Activated naive CD4-positive, alpha-beta T cell treated with anti-CD3 and anti-CD28 coated beads for 36 hours (primary cell): Measurements from ENCODE around the gene MAP4K4. TPM values are rescaled to one million over a fixed set of nuclear protein-coding genes. Genes with fewer than 3 reads are reported as not detected.

Experiments
- CTCF ChIA-PET: fragments of 350-600 bp; sonication (Branson Sonifier 250); formaldehyde crosslinking; loops from one replicate; lab custom pipeline; 2021; ENCODE audit warnings: antibody characterized with exemption; lab: Charles Lee
- DNase-seq: peaks from one replicate; pipeline ENCODE4 v3.0.0-alpha.2; 2020
- H3K27ac Mint-ChIP-seq: one replicate; pipeline ENCODE4 v1.8.0; 2021; ENCODE audit warnings: mild to moderate bottlenecking, mixed read lengths
- H3K27me3 Mint-ChIP-seq: one replicate; pipeline ENCODE4 v1.8.0; 2021; ENCODE audit warnings: low read depth, mixed read lengths
- H3K36me3 Mint-ChIP-seq: one replicate; pipeline ENCODE4 v1.8.0; 2021; ENCODE audit warnings: low read depth, mixed read lengths
- H3K4me1 Mint-ChIP-seq: one replicate; pipeline ENCODE4 v1.8.0; 2021; ENCODE audit warnings: low read depth, mixed read lengths
- H3K4me3 Mint-ChIP-seq: one replicate; pipeline ENCODE4 v1.8.0; 2021; ENCODE audit warnings: mild to moderate bottlenecking, moderate library complexity, mixed read lengths
- H3K9me3 Mint-ChIP-seq: one replicate; pipeline ENCODE4 v1.8.0; 2021; ENCODE audit warnings: mixed read lengths
- intact Hi-C: fragments of 100-400 bp; cut with micrococcal nuclease; formaldehyde crosslinking; loops from one replicate; pipeline ENCODE4 v1.15.1; 2023
- total RNA-seq, 2 experiments: library from RNA; stranded (reverse); gene quantifications; one replicate each; pipeline ENCODE4 v1.2.3, GENCODE V29; 2021

Gene MAP4K4
- total RNA-seq, 2 experiments from 2014 or later = 126 to 131 TPM

DNA sequence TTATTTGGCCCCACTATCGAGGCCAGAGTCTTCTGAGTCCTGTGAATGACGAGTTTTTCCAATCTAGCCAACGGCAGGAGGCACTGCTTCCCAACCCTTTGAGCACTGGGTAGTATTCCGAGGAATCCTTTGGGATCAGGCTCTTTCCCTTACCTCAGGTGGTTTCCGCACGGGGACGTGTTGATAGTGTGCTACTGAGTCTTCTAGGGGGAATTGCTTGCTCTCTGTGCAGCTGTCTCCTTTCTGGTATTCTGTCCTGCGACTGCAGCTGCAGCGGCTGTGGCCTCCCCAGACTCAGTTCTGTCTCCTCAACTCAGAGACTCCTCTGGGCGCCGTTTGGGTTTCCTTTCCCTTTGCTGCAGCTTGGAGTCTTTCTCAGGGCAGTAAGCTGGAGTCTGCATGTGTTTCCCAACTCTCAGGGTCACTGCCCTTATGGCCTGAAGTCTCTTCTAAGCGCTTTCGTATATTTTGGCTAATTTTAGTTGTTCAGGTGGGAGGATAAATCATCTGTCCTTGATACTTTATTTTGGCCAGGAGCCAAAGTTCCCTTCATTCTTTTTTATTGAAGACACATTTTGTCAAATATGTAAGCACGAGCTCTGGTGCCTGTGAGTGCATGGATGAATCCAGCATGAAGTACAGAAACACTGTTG, 118.4 kb downstream of the MAP4K4 start:
- H3K9me3 Mint-ChIP-seq = no peaks in the 10 kb centered on the region
- no peak overlapping the region for H3K4me3 Mint-ChIP-seq
- no peaks in the 10 kb centered on the region for H3K27me3 Mint-ChIP-seq
- peaks cover 83% of the 10 kb centered on the region for H3K4me1 Mint-ChIP-seq
- peaks cover 11% of the 10 kb centered on the region for H3K36me3 Mint-ChIP-seq
- CTCF ChIA-PET = interaction anchor here (0.8 to 0.9 kb wide), 2 partner anchors 15 to 45 kb away, joined by 3 read pairs; no protein-coding TSS in a partner anchor
- intact Hi-C loops = no loop called here
- no peak overlapping the region for H3K27ac Mint-ChIP-seq
- no peak for DNase-seq

DNA sequence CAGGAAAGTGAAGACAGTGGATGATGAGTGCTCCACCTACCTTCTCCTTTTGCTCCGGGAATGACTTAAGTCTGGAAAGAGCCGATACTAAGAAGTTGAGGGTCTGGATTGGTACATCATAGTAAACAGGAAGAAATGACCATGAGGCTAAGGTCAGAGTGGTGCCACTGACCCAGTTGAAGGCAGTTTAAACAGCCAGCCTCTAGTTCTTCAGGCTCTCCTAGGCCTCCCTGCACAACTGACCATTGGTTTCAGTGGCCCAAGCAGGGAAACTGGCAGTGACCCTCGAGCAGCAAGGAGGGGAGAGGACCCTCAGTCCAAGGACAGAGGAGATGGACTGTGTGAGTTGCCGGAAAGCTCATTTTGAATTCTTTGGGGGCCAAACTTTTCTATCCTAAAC, 119.1 kb downstream of the MAP4K4 start:
- CTCF ChIA-PET = interaction anchor here (0.8 to 0.9 kb wide), 2 partner anchors 14 to 46 kb away, joined by 3 read pairs; no protein-coding TSS in a partner anchor
- no peaks in the 10 kb centered on the region for H3K27me3 Mint-ChIP-seq
- no peak overlapping the region for H3K27ac Mint-ChIP-seq
- peaks cover 83% of the 10 kb centered on the region for H3K4me1 Mint-ChIP-seq
- no peak for DNase-seq
- intact Hi-C loops = no loop called here
- H3K4me3 Mint-ChIP-seq = no peak overlapping the region
- peaks cover 8% of the 10 kb centered on the region for H3K36me3 Mint-ChIP-seq
- H3K9me3 Mint-ChIP-seq = no peaks in the 10 kb centered on the region

DNA sequence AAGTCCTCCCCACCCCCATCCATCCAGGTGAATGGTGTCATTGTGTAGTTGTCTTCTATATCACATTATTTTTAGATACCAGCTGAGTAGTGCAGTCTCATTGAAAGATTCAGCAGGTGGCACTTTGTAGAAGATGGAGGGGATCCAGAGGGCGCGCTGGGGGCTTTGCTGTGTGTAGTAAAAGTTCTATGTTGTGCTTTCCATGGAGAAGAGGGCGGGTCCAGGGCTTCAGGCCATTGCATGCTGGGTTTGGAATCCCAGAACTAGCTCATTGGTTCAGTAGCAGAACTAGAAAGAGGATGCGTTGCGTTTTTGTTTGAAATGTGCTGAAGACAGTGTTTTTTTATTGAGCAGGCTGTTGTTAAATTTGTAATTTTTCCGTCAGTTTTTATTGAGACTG, 120.0 kb downstream of the MAP4K4 start:
- CTCF ChIA-PET = interaction anchor here (0.9 kb wide), 1 partner anchor 34 kb away, joined by 3 read pairs; no protein-coding TSS in a partner anchor
- DNase-seq = no peak
- no peaks in the 10 kb centered on the region for H3K9me3 Mint-ChIP-seq
- H3K4me1 Mint-ChIP-seq = peaks cover 75% of the 10 kb centered on the region
- H3K27me3 Mint-ChIP-seq = no peaks in the 10 kb centered on the region
- H3K36me3 Mint-ChIP-seq = peaks cover 2% of the 10 kb centered on the region
- no peak overlapping the region for H3K27ac Mint-ChIP-seq
- H3K4me3 Mint-ChIP-seq = no peak overlapping the region
- intact Hi-C loops = no loop called here

DNA sequence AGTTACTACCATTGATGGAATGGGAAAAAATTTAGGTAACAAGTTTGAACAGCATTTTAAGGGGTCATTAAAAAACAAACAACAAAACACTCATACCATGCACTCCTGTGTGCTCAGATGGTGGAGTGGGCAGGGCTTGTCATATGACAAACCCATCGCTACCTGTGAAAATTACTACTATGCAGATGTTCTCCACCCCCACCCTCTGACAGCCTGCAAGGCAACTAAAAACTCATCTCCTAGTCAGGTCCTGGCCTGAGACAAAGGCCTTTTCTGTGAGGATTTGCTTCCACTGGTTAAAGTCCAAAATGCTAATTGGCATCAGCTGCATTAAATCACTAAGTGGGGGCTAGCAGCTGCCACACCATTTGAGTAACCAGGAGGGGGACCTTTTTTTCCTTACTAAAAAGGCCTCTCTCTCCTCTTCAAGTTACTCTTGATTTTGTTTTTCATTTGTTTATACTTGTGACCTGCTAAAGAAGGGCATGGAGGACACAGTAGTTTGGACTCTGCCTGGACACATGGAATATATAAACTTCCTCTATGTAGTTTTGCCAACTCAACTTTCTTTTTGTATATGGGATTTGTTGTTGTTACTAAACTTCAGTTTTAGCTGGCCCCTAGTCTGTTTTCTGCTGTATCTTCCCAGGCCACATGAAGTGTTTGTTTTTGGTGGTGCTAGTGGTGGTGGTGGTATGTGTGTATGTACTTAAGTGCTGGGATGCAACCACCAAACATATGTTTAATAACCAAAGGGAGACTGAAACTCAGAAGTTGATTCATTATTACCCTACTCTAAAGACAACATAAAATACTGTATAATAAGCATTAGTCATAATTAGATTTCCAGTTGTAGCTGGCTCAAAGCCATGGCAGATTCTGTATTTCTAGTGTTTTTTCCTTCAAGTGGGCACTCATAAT, 121.3 kb downstream of the MAP4K4 start:
- no peak overlapping the region for H3K4me3 Mint-ChIP-seq
- peaks cover 2% of the 10 kb centered on the region for H3K36me3 Mint-ChIP-seq
- peak; percentile 29 for DNase-seq
- H3K9me3 Mint-ChIP-seq = no peaks in the 10 kb centered on the region
- H3K4me1 Mint-ChIP-seq = peaks cover 80% of the 10 kb centered on the region
- H3K27me3 Mint-ChIP-seq = no peaks in the 10 kb centered on the region
- CTCF ChIA-PET = interaction anchor here (0.9 to 2.0 kb wide), 4 partner anchors 9 to 36 kb away, joined by 3 to 12 read pairs (median 4); no protein-coding TSS in a partner anchor
- intact Hi-C loops = no loop called here
- peak overlapping the region; percentile 67 for H3K27ac Mint-ChIP-seq

DNA sequence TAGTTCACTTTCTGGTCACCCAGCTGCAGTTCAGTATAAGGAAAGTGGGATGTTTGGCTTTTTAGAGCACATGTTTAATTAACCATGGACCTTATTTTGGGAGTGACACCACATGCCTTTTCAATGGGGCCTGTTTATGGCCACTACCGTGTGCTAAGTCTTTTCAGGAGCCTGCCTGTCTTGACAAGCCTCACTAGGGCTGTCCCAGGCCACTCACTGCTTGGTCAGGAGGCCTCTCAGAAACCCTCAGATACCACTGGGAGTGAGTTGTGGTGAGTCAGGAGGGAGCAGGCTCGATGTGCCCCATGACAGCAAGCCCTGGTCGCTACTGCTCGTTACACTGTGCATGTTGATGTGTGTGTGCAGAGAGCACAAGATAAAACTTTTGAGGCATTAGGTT, 123.0 kb downstream of the MAP4K4 start:
- intact Hi-C loops = no loop called here
- peak; percentile 31 for DNase-seq
- CTCF ChIA-PET = no interaction called here
- no peaks in the 10 kb centered on the region for H3K9me3 Mint-ChIP-seq
- H3K4me3 Mint-ChIP-seq = no peak overlapping the region
- no peak overlapping the region for H3K27ac Mint-ChIP-seq
- peaks cover 70% of the 10 kb centered on the region for H3K4me1 Mint-ChIP-seq
- H3K36me3 Mint-ChIP-seq = peaks cover 1% of the 10 kb centered on the region
- H3K27me3 Mint-ChIP-seq = no peaks in the 10 kb centered on the region

DNA sequence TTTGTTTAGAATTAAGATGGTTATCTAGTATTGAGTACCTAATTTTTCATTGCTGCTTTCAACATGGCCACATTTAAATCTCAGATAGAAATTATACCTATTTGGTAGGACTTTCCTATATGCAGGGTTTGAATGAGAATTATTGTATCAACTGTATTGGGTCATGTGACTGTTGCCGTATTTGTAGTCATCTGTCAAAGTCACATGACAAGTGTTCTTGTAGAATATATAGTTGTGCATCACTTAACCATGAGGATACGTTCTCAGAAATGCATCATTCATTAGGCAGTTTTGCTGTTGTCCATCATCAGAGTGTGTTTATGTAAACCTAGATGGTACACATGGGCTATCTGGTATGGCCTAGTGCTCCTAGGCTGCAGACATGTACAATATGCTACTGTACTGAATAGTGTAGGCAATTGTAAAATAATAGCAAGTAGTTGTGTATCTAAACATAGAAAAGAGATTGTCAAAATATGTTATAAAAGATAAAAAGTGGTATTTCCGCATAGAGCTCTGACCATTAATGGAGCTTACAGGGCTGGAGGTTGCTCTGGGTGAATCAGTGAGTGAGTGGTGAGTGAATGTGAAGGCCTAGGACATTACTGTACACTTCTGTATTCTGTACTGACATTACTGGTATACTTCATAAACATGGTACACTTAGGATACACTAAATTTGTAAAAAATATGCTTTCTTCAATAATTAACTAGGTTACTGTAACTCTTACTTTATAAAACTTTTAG, 123.7 kb downstream of the MAP4K4 start:
- H3K4me1 Mint-ChIP-seq = peaks cover 68% of the 10 kb centered on the region
- no peaks in the 10 kb centered on the region for H3K27me3 Mint-ChIP-seq
- no peak for DNase-seq
- no peaks in the 10 kb centered on the region for H3K9me3 Mint-ChIP-seq
- CTCF ChIA-PET = interaction anchor here (1.0 to 2.5 kb wide), 6 partner anchors 10 to 121 kb away, joined by 3 to 12 read pairs (median 4); no protein-coding TSS in a partner anchor
- H3K4me3 Mint-ChIP-seq = no peak overlapping the region
- no peak overlapping the region for H3K27ac Mint-ChIP-seq
- intact Hi-C loops = no loop called here
- H3K36me3 Mint-ChIP-seq = peaks cover 4% of the 10 kb centered on the region

DNA sequence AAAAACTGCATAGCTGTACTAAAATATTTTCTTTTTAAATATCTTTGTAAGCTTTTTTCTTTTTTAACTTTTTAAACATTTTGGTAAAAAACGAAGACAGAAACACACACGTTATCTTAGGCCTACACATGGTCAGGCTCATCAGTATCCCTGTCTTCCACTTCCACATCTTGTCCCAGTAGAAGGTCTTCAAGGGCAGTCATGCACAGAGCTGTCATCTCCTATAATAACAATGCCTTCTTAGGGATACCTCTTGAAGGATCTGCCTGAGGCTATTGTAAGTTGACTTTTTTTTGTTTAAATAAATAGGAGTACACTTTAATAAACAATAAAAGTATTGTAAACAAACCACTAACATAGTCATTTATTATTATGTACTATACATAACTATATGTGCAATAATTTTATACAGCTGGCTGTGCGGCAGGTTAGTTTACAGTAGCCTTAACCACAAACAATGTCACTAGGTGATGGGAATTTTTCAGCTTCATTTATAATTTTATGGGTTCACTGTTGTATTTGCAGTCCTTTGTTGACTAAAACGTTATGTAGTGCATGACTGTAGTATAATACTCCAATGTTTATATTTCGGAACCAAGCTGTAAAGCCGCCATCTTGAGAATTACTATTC, 124.4 kb downstream of the MAP4K4 start:
- intact Hi-C loops = loop anchor here (2.0 kb wide), 3 partner anchors 33 to 403 kb away; no protein-coding TSS in a partner anchor
- H3K4me1 Mint-ChIP-seq = peaks cover 68% of the 10 kb centered on the region
- H3K27me3 Mint-ChIP-seq = no peaks in the 10 kb centered on the region
- no peaks in the 10 kb centered on the region for H3K9me3 Mint-ChIP-seq
- peaks cover 8% of the 10 kb centered on the region for H3K36me3 Mint-ChIP-seq
- H3K4me3 Mint-ChIP-seq = no peak overlapping the region
- H3K27ac Mint-ChIP-seq = no peak overlapping the region
- DNase-seq = no peak
- CTCF ChIA-PET = interaction anchor here (0.6 to 2.5 kb wide), 11 partner anchors 9 to 122 kb away, joined by 3 to 12 read pairs (median 3); no protein-coding TSS in a partner anchor

DNA sequence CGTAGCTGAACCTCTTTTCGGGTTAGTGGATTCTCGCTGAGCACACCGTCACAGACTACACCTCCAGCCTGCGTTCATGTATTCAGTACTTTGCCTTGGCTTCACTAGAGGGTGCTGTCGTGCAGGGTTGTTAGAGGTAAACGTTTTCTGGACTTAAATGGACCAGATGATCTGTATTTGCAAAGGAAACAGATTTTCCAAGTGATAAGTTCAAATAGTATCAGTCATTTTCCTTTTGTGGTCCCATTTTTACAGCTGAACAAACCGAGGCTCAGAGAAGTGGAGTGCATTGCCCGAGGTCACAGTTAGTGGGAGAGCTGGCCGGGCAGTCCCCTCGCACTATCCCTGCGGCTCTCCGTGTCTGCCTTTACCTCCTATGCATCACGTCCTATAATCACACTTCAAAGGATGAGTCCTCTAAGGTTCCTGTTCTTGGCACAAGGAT, 125.9 kb downstream of the MAP4K4 start:
- H3K4me1 Mint-ChIP-seq = peaks cover 70% of the 10 kb centered on the region
- peak; percentile 84 for DNase-seq
- peak overlapping the region; percentile 71 for H3K27ac Mint-ChIP-seq
- CTCF ChIA-PET = interaction anchor here (0.9 to 2.5 kb wide), 12 partner anchors 11 to 405 kb away, joined by 3 to 11 read pairs (median 4); no protein-coding TSS in a partner anchor
- peak overlapping the region; percentile 3 for H3K4me3 Mint-ChIP-seq
- H3K27me3 Mint-ChIP-seq = no peaks in the 10 kb centered on the region
- no peaks in the 10 kb centered on the region for H3K9me3 Mint-ChIP-seq
- intact Hi-C loops = loop anchor here (2.0 kb wide), 3 partner anchors 35 to 405 kb away; no protein-coding TSS in a partner anchor
- H3K36me3 Mint-ChIP-seq = peaks cover 19% of the 10 kb centered on the region

DNA sequence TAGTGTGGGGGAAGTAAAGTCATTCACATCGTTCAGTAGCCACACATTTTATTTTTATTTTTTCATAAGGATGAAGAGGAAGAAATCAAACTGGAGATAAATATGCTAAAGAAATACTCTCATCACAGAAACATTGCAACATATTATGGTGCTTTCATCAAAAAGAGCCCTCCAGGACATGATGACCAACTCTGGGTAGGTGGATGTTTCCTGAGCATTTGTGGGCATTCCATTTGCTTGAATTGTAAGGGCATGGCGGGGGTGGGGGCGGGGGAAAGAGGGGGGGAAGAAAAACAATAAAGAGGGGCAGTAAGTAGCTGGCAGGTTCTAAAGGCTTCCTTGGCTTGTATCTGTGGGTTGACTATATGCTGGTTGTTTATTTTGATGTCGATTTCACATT, 126.4 kb downstream of the MAP4K4 start:
- intact Hi-C loops = loop anchor here (2.0 kb wide), 3 partner anchors 35 to 405 kb away; no protein-coding TSS in a partner anchor
- no peak for DNase-seq
- H3K4me1 Mint-ChIP-seq = peaks cover 70% of the 10 kb centered on the region
- H3K36me3 Mint-ChIP-seq = peaks cover 20% of the 10 kb centered on the region
- H3K27ac Mint-ChIP-seq = no peak overlapping the region
- no peaks in the 10 kb centered on the region for H3K27me3 Mint-ChIP-seq
- peak overlapping the region; percentile 3 for H3K4me3 Mint-ChIP-seq
- CTCF ChIA-PET = interaction anchor here (0.6 to 2.5 kb wide), 12 partner anchors 11 to 406 kb away, joined by 3 to 11 read pairs (median 4); no protein-coding TSS in a partner anchor
- no peaks in the 10 kb centered on the region for H3K9me3 Mint-ChIP-seq

DNA sequence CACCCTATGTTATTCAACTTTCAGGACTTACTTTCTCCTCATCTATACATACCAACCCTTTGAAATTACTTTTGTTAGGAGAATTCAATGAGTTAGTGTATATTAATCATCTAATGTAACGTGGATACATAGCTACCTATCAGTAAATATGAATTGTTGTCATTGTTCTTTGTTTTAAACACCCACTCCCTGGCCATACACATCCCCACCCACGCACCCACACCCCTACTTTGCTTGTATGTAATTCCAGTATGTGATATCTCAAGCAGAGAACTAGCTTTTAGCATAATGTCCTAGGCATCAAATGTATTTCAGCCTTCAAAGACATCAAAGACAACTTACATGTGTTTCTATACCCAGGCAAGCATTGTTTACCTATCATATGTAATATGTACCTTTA, 129.2 kb downstream of the MAP4K4 start:
- H3K9me3 Mint-ChIP-seq = no peaks in the 10 kb centered on the region
- intact Hi-C loops = loop anchor here (5.0 kb wide), 1 partner anchor 574 kb away; the partner anchor contains the start of gene CNOT11
- peaks cover 77% of the 10 kb centered on the region for H3K4me1 Mint-ChIP-seq
- no peak overlapping the region for H3K27ac Mint-ChIP-seq
- no peaks in the 10 kb centered on the region for H3K27me3 Mint-ChIP-seq
- DNase-seq = no peak
- peaks cover 45% of the 10 kb centered on the region for H3K36me3 Mint-ChIP-seq
- H3K4me3 Mint-ChIP-seq = no peak overlapping the region
- CTCF ChIA-PET = interaction anchor here (0.6 to 3.4 kb wide), 4 partner anchors 109 to 408 kb away, joined by 3 to 15 read pairs (median 8); no protein-coding TSS in a partner anchor

DNA sequence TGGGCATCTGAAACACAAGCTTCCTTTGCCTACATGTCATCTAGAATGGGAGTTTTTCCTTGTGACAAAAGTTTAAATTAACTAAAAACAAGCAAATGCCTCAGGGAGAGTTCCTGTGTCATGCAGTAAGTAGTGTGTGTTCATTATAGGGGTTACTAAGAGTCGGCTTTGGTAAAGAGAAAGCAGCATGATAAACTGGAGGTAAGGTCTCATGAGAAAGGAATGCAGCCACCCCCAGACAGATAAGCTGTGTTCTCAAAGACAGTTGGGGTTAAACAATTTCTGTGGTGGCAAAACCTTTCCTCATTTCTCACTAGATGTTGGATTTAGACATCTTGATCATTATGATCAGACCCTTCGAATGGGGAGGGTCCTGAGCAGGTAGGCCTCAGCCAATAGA, 129.7 kb downstream of the MAP4K4 start:
- no peak for DNase-seq
- intact Hi-C loops = loop anchor here (5.0 kb wide), 1 partner anchor 575 kb away; the partner anchor contains the start of gene CNOT11
- CTCF ChIA-PET = interaction anchor here (0.6 to 3.4 kb wide), 7 partner anchors 9 to 409 kb away, joined by 3 to 15 read pairs (median 3); no protein-coding TSS in a partner anchor
- Mint-ChIP-seq H3K4me3 (no peak overlapping the region), H3K9me3 (no peaks in the 10 kb centered on the region), H3K27me3 (no peaks in the 10 kb centered on the region), H3K27ac (peak overlapping the region; percentile 11), H3K4me1 (peaks cover 77% of the 10 kb centered on the region), H3K36me3 (peaks cover 46% of the 10 kb centered on the region)
